ENCODE results near the gene NECTIN1.

The NECTIN1 gene

GRCh38 chr11:119683783-119684182 is 45.2 kb downstream of the NECTIN1 start:
- Histone ChIP-seq H3K27me3 (ENCODE audit: control insufficient read depth, insufficient read depth, low read length) (no peaks in the 10 kb centered on the region), H3K36me3 (ENCODE audit: control insufficient read depth, insufficient read depth, low read length) (no peaks in the 10 kb centered on the region), H3K4me3 (ENCODE audit: low read depth, low read length) (no peak overlapping the region), H3K9me3 (ENCODE audit: control insufficient read depth, insufficient read depth, low read length) (no peaks in the 10 kb centered on the region), H3K4me1 (ENCODE audit: control insufficient read depth, insufficient read depth, low read length) (peaks cover 9% of the 10 kb centered on the region), H3K9ac (ENCODE audit: low read depth, low read length) (no peak overlapping the region)

GRCh38 chr11:119681361-119681910 is 47.6 kb downstream of the NECTIN1 start:
- Histone ChIP-seq H3K9ac (ENCODE audit: low read depth, low read length) (no peak overlapping the region), H3K4me1 (ENCODE audit: control insufficient read depth, insufficient read depth, low read length) (peaks cover 9% of the 10 kb centered on the region), H3K4me3 (ENCODE audit: low read depth, low read length) (no peak overlapping the region), H3K27me3 (ENCODE audit: control insufficient read depth, insufficient read depth, low read length) (no peaks in the 10 kb centered on the region), H3K36me3 (ENCODE audit: control insufficient read depth, insufficient read depth, low read length) (peaks cover 22% of the 10 kb centered on the region), H3K9me3 (ENCODE audit: control insufficient read depth, insufficient read depth, low read length) (peaks cover 10% of the 10 kb centered on the region)

- Histone ChIP-seq H3K9ac (ENCODE audit: low read depth, low read length) (no peak overlapping the region), H3K27me3 (ENCODE audit: control insufficient read depth, insufficient read depth, low read length) (no peaks in the 10 kb centered on the region), H3K9me3 (ENCODE audit: control insufficient read depth, insufficient read depth, low read length) (peaks cover 10% of the 10 kb centered on the region), H3K4me3 (ENCODE audit: low read depth, low read length) (no peak overlapping the region), H3K4me1 (ENCODE audit: control insufficient read depth, insufficient read depth, low read length) (peaks cover 6% of the 10 kb centered on the region), H3K36me3 (ENCODE audit: control insufficient read depth, insufficient read depth, low read length) (peaks cover 24% of the 10 kb centered on the region)
These were observed 48.2 kb downstream of the NECTIN1 start for GRCh38 chr11:119680541-119681360.

- no peaks in the 10 kb centered on the region for H3K27me3 ChIP-seq (ENCODE audit: control insufficient read depth, insufficient read depth, low read length)
- peaks cover 10% of the 10 kb centered on the region for H3K9me3 ChIP-seq (ENCODE audit: control insufficient read depth, insufficient read depth, low read length)
- H3K9ac ChIP-seq (ENCODE audit: low read depth, low read length): no peak overlapping the region
- no peaks in the 10 kb centered on the region for H3K4me1 ChIP-seq (ENCODE audit: control insufficient read depth, insufficient read depth, low read length)
- H3K36me3 ChIP-seq (ENCODE audit: control insufficient read depth, insufficient read depth, low read length): peaks cover 33% of the 10 kb centered on the region
- H3K4me3 ChIP-seq (ENCODE audit: low read depth, low read length): no peak overlapping the region
These were observed 49.7 kb downstream of the NECTIN1 start for GRCh38 chr11:119679346-119679745.

GRCh38 chr11:119678351-119678750 is 50.6 kb downstream of the NECTIN1 start:
- Histone ChIP-seq H3K4me1 (ENCODE audit: control insufficient read depth, insufficient read depth, low read length) (no peaks in the 10 kb centered on the region), H3K9ac (ENCODE audit: low read depth, low read length) (no peak overlapping the region), H3K9me3 (ENCODE audit: control insufficient read depth, insufficient read depth, low read length) (peaks cover 10% of the 10 kb centered on the region), H3K4me3 (ENCODE audit: low read depth, low read length) (no peak overlapping the region), H3K27me3 (ENCODE audit: control insufficient read depth, insufficient read depth, low read length) (no peaks in the 10 kb centered on the region), H3K36me3 (ENCODE audit: control insufficient read depth, insufficient read depth, low read length) (peaks cover 36% of the 10 kb centered on the region)

GRCh38 chr11:119677840-119678239 is 51.2 kb downstream of the NECTIN1 start:
- H3K9ac ChIP-seq (ENCODE audit: low read depth, low read length): no peak overlapping the region
- H3K27me3 ChIP-seq (ENCODE audit: control insufficient read depth, insufficient read depth, low read length): no peaks in the 10 kb centered on the region
- H3K4me3 ChIP-seq (ENCODE audit: low read depth, low read length): no peak overlapping the region
- H3K9me3 ChIP-seq (ENCODE audit: control insufficient read depth, insufficient read depth, low read length): peaks cover 10% of the 10 kb centered on the region
- peaks cover 40% of the 10 kb centered on the region for H3K36me3 ChIP-seq (ENCODE audit: control insufficient read depth, insufficient read depth, low read length)
- H3K4me1 ChIP-seq (ENCODE audit: control insufficient read depth, insufficient read depth, low read length): no peaks in the 10 kb centered on the region

GRCh38 chr11:119676461-119677020 is 52.5 kb downstream of the NECTIN1 start:
- peaks cover 10% of the 10 kb centered on the region for H3K9me3 ChIP-seq (ENCODE audit: control insufficient read depth, insufficient read depth, low read length)
- peaks cover 40% of the 10 kb centered on the region for H3K36me3 ChIP-seq (ENCODE audit: control insufficient read depth, insufficient read depth, low read length)
- no peak overlapping the region for H3K9ac ChIP-seq (ENCODE audit: low read depth, low read length)
- H3K4me3 ChIP-seq (ENCODE audit: low read depth, low read length): no peak overlapping the region
- no peaks in the 10 kb centered on the region for H3K27me3 ChIP-seq (ENCODE audit: control insufficient read depth, insufficient read depth, low read length)
- no peaks in the 10 kb centered on the region for H3K4me1 ChIP-seq (ENCODE audit: control insufficient read depth, insufficient read depth, low read length)

GRCh38 chr11:119673759-119674336 is 55.2 kb downstream of the NECTIN1 start:
- Histone ChIP-seq H3K9me3 (ENCODE audit: control insufficient read depth, insufficient read depth, low read length) (peaks cover 10% of the 10 kb centered on the region), H3K27me3 (ENCODE audit: control insufficient read depth, insufficient read depth, low read length) (no peaks in the 10 kb centered on the region), H3K9ac (ENCODE audit: low read depth, low read length) (no peak overlapping the region), H3K4me1 (ENCODE audit: control insufficient read depth, insufficient read depth, low read length) (no peaks in the 10 kb centered on the region), H3K4me3 (ENCODE audit: low read depth, low read length) (no peak overlapping the region), H3K36me3 (ENCODE audit: control insufficient read depth, insufficient read depth, low read length) (peaks cover 40% of the 10 kb centered on the region)

GRCh38 chr11:119673052-119673758 is 55.8 kb downstream of the NECTIN1 start:
- H3K4me1 ChIP-seq (ENCODE audit: control insufficient read depth, insufficient read depth, low read length): no peaks in the 10 kb centered on the region
- no peak overlapping the region for H3K4me3 ChIP-seq (ENCODE audit: low read depth, low read length)
- H3K27me3 ChIP-seq (ENCODE audit: control insufficient read depth, insufficient read depth, low read length): no peaks in the 10 kb centered on the region
- no peak overlapping the region for H3K9ac ChIP-seq (ENCODE audit: low read depth, low read length)
- peaks cover 8% of the 10 kb centered on the region for H3K9me3 ChIP-seq (ENCODE audit: control insufficient read depth, insufficient read depth, low read length)
- H3K36me3 ChIP-seq (ENCODE audit: control insufficient read depth, insufficient read depth, low read length): peaks cover 39% of the 10 kb centered on the region

- Histone ChIP-seq H3K27me3 (ENCODE audit: control insufficient read depth, insufficient read depth, low read length) (no peaks in the 10 kb centered on the region), H3K4me3 (ENCODE audit: low read depth, low read length) (no peak overlapping the region), H3K9me3 (ENCODE audit: control insufficient read depth, insufficient read depth, low read length) (peaks cover 2% of the 10 kb centered on the region), H3K4me1 (ENCODE audit: control insufficient read depth, insufficient read depth, low read length) (no peaks in the 10 kb centered on the region), H3K36me3 (ENCODE audit: control insufficient read depth, insufficient read depth, low read length) (peaks cover 35% of the 10 kb centered on the region), H3K9ac (ENCODE audit: low read depth, low read length) (no peak overlapping the region)
These were observed 56.4 kb downstream of the NECTIN1 start for GRCh38 chr11:119672597-119672996.

GRCh38 chr11:119671561-119672015 is 57.4 kb downstream of the NECTIN1 start:
- peaks cover 25% of the 10 kb centered on the region for H3K36me3 ChIP-seq (ENCODE audit: control insufficient read depth, insufficient read depth, low read length)
- peaks cover 2% of the 10 kb centered on the region for H3K4me1 ChIP-seq (ENCODE audit: control insufficient read depth, insufficient read depth, low read length)
- no peak overlapping the region for H3K9ac ChIP-seq (ENCODE audit: low read depth, low read length)

More at GRCh38 chr11:119671561-119672015, 57.4 kb downstream of the NECTIN1 start:
- Histone ChIP-seq H3K4me3 (ENCODE audit: low read depth, low read length) (no peak overlapping the region), H3K27me3 (ENCODE audit: control insufficient read depth, insufficient read depth, low read length) (no peaks in the 10 kb centered on the region), H3K9me3 (ENCODE audit: control insufficient read depth, insufficient read depth, low read length) (no peaks in the 10 kb centered on the region)

All from iPS-15b (cell line).